ENCODE measurements around the gene CDC20. TPM values are rescaled to one million over a fixed set of nuclear protein-coding genes. Genes with fewer than 3 reads are reported as not detected.

Gene CDC20
- total and polyA plus RNA-seq, 2 of the 8 experiments (the other 6 are each of a cell fraction or from before 2014, with no cell fraction given) = 214 to 221 TPM

DNA sequence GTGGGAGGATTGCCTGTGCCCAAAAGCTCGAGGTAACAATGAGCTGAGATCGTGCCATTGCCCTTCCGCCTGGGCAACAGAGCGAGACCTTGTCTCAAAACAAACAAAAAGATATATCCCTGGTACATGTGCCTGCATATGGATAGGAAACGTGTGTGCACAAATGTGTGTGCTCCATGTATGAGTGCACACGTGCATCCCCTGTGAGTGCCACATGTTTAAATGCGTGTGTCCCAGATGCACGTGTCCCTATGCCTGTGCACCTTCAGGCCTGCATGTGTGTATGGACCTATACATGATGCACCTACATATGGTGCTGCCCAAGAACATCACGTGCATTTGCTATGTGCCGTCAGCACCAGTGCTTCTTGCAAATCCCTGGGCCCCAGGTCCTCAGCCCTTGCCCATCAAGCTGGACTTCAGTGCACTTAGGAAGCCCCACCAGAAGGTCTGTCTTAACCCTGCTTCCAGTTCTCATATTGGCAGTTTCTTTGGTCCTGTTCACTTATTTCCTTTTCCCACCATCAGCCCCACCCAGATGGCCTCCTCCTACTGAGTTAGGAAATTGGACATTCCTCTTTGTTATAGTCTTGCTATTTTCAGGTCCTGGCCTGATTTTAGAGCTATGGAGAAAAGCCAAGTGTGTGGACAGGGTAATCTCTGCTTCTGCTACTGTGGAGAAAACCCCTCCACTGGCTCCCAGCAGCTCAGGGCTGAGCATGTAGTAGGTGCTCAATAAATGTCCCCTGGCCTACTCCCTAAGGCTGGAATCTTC, 42.6 kb upstream of the CDC20 start (continued):
- TF ChIP-seq, protein P1, sequence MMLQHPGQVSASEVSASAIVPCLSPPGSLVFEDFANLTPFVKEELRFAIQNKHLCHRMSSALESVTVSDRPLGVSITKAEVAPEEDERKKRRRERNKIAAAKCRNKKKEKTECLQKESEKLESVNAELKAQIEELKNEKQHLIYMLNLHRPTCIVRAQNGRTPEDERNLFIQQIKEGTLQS (IDR thresholded peaks at IDR 0.05; ENCODE audit: insufficient read depth, low read depth, low read length) = no peak
- TF ChIP-seq TAF7 (optimal IDR thresholded peaks at IDR 0.05; ENCODE audit: borderline replicate concordance, low read depth, low read length) (no peak), CEBPB (IDR thresholded peaks at IDR 0.05; ENCODE audit: low read depth, low read length) (no peak), USF2 (IDR thresholded peaks at IDR 0.05; ENCODE audit: low read length) (no peak), JUN (IDR thresholded peaks at IDR 0.05; ENCODE audit: low read depth, low read length) (no peak)

All from H1 (cell line).